ENCODE measurements around the gene FAM168B. TPM values are rescaled to one million over a fixed set of nuclear protein-coding genes. Genes with fewer than 3 reads are reported as not detected.

FAM168B gene
- total RNA-seq, 1 donor from 2014 or later = 154 TPM

DNA sequence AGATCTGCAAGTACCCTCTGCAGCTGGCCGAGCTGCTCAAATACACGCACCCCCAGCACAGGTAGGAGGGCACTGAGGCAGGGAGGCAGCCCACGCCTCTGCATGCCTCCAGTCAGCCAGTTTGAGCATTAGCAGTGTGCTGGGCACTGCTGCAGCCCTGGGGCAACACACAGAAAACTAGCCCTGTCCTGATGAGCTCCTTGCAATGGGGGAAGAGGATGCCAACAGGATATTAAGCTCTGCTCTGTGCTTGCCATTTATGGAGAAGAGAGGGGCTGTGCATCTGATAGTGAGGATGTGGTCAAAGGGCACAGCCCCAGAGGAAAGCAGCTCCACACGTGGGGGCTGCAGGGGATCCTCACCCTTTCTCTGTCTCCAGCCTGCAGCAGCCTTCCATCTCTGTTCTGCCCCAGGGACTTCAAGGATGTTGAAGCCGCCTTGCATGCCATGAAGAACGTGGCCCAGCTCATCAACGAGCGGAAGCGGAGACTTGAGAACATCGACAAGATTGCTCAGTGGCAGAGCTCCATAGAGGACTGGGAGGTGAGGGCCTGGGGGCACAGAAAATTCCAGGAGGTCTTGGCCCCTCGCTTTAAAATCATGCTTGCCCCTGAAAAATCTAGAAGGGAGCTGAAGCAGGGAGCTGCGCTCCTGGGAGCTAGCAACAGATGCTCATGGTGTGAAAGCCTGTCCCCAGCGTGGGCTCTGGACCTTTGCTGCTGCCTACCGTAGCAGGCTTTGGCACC lies 51.7 kb downstream of the FAM168B start:
- Mint-ChIP-seq H3K36me3 (ENCODE audit: low read depth) (no peaks in the 10 kb centered on the region), H3K4me1 (no peaks in the 10 kb centered on the region), H3K27ac (ENCODE audit: unreplicated experiment) (peak overlapping the region; percentile 35), H3K27me3 (ENCODE audit: low read depth) (no peaks in the 10 kb centered on the region), H3K4me3 (peak overlapping the region; percentile 76), H3K9me3 (no peaks in the 10 kb centered on the region)
- DNase-seq (ENCODE audit: low read depth, low spot score) = no peak
- TF ChIP-seq, protein P1, sequence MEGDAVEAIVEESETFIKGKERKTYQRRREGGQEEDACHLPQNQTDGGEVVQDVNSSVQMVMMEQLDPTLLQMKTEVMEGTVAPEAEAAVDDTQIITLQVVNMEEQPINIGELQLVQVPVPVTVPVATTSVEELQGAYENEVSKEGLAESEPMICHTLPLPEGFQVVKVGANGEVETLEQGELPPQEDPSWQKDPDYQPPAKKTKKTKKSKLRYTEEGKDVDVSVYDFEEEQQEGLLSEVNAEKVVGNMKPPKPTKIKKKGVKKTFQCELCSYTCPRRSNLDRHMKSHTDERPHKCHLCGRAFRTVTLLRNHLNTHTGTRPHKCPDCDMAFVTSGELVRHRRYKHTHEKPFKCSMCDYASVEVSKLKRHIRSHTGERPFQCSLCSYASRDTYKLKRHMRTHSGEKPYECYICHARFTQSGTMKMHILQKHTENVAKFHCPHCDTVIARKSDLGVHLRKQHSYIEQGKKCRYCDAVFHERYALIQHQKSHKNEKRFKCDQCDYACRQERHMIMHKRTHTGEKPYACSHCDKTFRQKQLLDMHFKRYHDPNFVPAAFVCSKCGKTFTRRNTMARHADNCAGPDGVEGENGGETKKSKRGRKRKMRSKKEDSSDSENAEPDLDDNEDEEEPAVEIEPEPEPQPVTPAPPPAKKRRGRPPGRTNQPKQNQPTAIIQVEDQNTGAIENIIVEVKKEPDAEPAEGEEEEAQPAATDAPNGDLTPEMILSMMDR (conservative IDR thresholded peaks at IDR 0.05) = no peak

DNA sequence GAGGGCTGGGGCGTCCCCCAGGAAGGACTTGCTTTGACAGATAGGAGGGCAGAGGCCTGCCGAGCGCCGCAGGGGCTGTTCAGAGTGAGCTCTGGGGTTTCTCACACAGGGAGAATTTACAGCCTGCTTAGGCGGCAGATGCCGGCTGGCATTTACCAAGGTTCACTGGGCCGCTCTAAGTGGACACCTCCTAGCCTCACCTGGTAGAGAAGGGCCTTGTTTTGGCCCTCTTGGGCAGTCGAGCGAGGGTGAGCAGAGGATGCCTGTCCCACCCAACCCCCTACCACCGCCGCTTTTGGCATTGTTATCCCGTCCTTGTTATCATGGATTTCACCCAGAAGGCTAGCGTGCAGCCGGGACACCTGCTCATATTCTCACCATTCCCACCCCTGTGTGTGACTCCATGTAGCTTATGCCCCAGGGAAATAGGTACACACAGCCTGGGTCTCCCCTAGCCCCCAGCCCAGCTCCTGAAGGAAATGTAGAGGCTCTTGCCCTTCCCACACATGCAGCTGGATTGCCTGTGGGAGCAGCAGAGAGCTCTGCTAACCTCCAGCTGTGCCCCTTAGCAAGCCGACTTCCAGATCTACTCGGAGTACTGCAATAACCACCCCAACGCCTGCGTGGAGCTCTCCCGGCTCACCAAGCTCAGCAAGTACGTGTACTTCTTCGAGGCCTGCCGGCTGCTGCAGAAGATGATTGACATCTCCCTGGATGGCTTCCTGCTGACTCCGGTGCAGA lies 52.4 kb downstream of the FAM168B start:
- H3K4me1 Mint-ChIP-seq = peaks cover 3% of the 10 kb centered on the region
- H3K27ac Mint-ChIP-seq (ENCODE audit: unreplicated experiment) = peak overlapping the region; percentile 35
- H3K36me3 Mint-ChIP-seq (ENCODE audit: low read depth) = no peaks in the 10 kb centered on the region
- TF ChIP-seq, protein P1 (conservative IDR thresholded peaks at IDR 0.05) = no peak
- H3K4me3 Mint-ChIP-seq = peak overlapping the region; percentile 76
- no peaks in the 10 kb centered on the region for H3K9me3 Mint-ChIP-seq
- DNase-seq (ENCODE audit: low read depth, low spot score) = no peak
- H3K27me3 Mint-ChIP-seq (ENCODE audit: low read depth) = no peaks in the 10 kb centered on the region

DNA sequence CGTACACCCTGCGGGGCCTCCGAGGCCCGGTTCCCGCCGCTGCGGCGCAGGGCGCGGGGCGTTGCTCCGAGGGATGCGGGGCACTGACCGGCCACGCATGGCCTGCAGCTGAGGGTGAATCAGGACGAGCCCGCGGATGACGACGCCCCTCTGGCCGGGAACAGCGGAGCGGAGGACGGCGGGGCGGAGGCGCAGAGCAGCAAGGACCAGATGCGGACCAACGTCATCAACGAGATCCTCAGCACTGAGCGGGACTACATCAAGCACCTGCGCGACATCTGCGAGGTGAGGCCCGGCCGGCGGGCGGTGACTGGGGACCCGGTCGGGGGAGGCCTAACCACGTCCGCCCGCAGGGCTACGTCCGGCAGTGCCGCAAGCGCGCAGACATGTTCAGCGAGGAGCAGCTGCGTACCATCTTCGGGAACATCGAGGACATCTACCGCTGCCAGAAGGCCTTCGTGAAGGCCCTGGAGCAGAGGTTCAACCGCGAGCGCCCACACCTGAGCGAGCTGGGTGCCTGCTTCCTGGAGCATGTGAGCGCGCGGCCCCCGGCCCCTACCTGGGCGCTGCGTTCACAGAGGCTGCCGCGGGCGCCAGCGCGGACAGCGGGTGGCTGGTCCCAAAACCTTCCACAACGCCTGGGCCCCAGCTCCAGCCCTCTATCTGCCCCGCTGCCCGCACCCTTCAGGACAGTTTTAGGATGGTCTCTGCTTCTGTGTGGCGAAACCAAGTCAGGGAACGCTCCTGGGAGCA lies 53.2 kb downstream of the FAM168B start:
- TF ChIP-seq, protein P1 (conservative IDR thresholded peaks at IDR 0.05) = no peak
- Mint-ChIP-seq H3K4me1 (peaks cover 3% of the 10 kb centered on the region), H3K36me3 (ENCODE audit: low read depth) (no peaks in the 10 kb centered on the region), H3K27ac (ENCODE audit: unreplicated experiment) (no peak overlapping the region), H3K9me3 (no peaks in the 10 kb centered on the region), H3K4me3 (no peak overlapping the region), H3K27me3 (ENCODE audit: low read depth) (no peaks in the 10 kb centered on the region)
- DNase-seq (ENCODE audit: low read depth, low spot score) = no peak

DNA sequence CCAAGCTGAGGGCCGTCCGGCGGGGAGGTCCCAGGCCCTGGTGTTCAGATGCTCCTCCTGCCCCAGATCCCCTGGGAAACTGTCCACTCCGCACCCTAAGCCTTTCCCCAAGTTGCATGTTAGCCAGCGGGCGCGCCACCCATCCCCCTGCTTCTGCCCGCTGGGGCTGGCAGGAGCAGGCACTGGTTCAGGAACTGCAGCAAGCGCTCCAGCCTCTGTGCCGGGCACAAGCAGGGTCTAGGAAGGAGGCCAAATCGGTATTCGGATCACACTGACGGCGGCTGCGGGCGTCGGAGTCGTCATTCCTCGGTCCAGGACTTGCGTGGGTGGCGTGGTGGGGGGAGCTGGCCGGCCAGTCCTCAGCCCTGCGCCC lies 53.7 kb downstream of the FAM168B start:
- Mint-ChIP-seq H3K4me1 (peaks cover 3% of the 10 kb centered on the region), H3K9me3 (no peaks in the 10 kb centered on the region), H3K36me3 (ENCODE audit: low read depth) (no peaks in the 10 kb centered on the region), H3K27me3 (ENCODE audit: low read depth) (peaks cover under 1% of the 10 kb centered on the region), H3K27ac (ENCODE audit: unreplicated experiment) (no peak overlapping the region), H3K4me3 (no peak overlapping the region)
- no peak for DNase-seq (ENCODE audit: low read depth, low spot score)
- TF ChIP-seq, protein P1 (conservative IDR thresholded peaks at IDR 0.05) = no peak

DNA sequence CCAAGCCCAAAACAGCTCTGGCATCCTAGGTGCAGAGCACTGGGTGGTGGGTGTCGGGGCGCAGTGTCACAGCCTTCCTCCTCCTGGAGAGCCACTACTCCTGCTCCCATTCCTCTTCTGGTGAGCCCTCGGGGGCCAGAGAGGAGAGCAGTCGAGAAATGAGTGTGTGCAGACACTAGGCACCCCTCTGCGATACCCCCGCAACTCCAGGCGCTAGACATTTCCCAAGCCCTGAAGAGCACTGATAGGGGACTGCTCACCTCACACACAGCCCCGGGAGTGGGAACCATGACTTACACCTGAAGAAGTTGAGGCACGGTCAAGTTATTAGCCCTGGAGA lies 54.2 kb downstream of the FAM168B start:
- H3K4me3 Mint-ChIP-seq = no peak overlapping the region
- TF ChIP-seq, protein P1 (conservative IDR thresholded peaks at IDR 0.05) = no peak
- DNase-seq (ENCODE audit: low read depth, low spot score) = no peak
- H3K9me3 Mint-ChIP-seq = no peaks in the 10 kb centered on the region
- no peaks in the 10 kb centered on the region for H3K36me3 Mint-ChIP-seq (ENCODE audit: low read depth)
- peaks cover 5% of the 10 kb centered on the region for H3K27me3 Mint-ChIP-seq (ENCODE audit: low read depth)
- H3K4me1 Mint-ChIP-seq = peaks cover 7% of the 10 kb centered on the region
- H3K27ac Mint-ChIP-seq (ENCODE audit: unreplicated experiment) = no peak overlapping the region
